MM.1S (cell line): ENCODE results near the gene PRIM1.

ENCODE experiments used
- CTCF ChIP-seq: fragments of 300-600 bp; sonication (generic); IDR thresholded peaks from 2 replicates; pipeline ENCODE4 v1.5.1; 2016; ENCODE audit warnings: antibody characterized with exemption, low read length, mixed read lengths
- EZH2 ChIP-seq: fragments of 300-600 bp; sonication (generic); optimal IDR thresholded peaks from 2 replicates; pipeline ENCODE3; 2017; ENCODE audit warnings: low read depth, mild to moderate bottlenecking, antibody characterized with exemption, low read length, mixed read lengths

- TF ChIP-seq CTCF (no peak), EZH2 (no peak)
Measured at GRCh38 chr12:56751712-56752598, at the start of gene PRIM1.
